ENCODE data around the gene COL13A1.
A peak's percentile ranks its signal among the peaks of the same experiment; 100 is the strongest.

The COL13A1 gene

DNA sequence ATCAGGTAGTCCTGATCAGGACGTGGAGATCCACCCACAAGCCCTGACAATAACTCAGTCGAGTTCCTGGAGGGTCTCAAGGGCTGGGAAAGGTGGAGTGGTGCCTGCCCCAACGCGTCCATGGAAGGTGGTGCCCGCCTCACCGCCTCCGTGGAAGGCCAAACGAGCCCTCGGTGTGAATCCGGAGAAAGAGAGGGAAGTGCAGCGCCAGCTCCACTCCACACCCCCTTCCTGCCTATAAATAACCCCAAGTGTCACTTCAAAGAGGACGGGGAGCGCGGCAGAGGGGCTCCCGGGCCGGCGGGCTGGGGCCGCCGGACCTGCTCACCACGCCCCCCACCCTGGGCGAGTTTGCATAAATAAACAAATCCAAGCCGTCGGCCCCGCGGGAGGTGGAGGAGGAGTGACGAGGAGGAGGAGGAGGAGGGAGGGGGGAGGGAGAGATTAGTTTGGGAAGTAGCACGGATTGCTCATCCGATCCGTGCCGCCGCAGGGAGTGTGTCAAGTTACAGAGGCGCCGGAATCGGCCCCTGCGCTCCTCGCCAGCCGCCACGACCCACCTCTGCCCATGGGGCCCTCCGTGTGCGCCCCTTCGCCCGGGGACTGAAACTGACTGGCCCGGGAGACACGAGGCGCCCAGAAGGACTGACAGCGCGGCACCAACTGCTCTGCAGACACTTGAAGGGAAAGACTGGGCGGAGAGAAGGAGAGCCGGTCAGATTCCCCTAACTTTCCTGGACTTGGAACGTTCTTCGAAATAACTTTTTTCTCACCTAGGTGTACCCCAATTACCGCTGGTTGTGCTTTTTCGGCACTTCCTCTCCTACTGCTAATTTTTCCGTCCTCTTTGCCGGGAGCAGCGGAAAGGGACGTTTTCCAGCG lies at the start of gene COL13A1:
Gene COL13A1, plus strand, starts transcription at position 473 of the 882 bp plus-strand sequence. CDS start 518 bp downstream, outside the sequence.
- H3K4me3 ChIP-seq (ENCODE audit: low read depth, low read length), result peak within 1 kb of the TSS; percentile 76
- no peak for DNase-seq (ENCODE audit: low read depth)
- in situ Hi-C loops (cut with HindIII; ENCODE audit: low sequenced_read_pairs), result no loop called here
- no peak for TF ChIP-seq CTCF (IDR thresholded peaks at IDR 0.05; ENCODE audit: low read depth, low read length, missing control alignments)

GRCh38 chr10:69752479-69752878 lies 49.2 kb upstream of the COL13A1 start:
- in situ Hi-C loops (cut with HindIII; ENCODE audit: low sequenced_read_pairs), result no loop called here
- TF ChIP-seq CTCF (IDR thresholded peaks at IDR 0.05; ENCODE audit: low read depth, low read length, missing control alignments), result no peak
- no peak overlapping the region for H3K4me3 ChIP-seq (ENCODE audit: low read depth, low read length)
- no peak for DNase-seq (ENCODE audit: low read depth)

- no peak for DNase-seq (ENCODE audit: low read depth)
- no peak for TF ChIP-seq CTCF (IDR thresholded peaks at IDR 0.05; ENCODE audit: low read depth, low read length, missing control alignments)
- in situ Hi-C loops (cut with HindIII; ENCODE audit: low sequenced_read_pairs), result loop anchor here (5.0 kb wide), 2 partner anchors 44 to 74 kb away; no protein-coding TSS in a partner anchor
- no peak overlapping the region for H3K4me3 ChIP-seq (ENCODE audit: low read depth, low read length)
Observed at GRCh38 chr10:69756279-69756678, 45.4 kb upstream of the COL13A1 start.

DNA sequence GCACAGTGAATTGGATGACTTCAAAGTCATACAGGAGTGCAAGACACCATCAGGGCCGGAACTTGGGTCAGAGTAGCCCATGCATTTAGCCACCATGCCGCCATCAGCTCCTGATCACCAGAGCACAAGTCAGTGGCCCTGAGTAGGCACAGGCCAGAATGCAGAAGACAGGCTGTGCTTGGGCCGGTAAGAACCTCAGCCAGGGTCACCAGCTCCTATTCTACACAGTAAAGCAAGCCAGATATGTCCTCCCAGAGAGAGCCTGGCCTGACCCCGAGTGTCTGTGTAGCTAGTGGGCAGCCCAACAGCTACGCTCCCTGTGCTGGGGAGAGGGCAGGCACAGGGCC lies 44.5 kb upstream of the COL13A1 start:
- no peak for DNase-seq (ENCODE audit: low read depth)
- TF ChIP-seq CTCF (IDR thresholded peaks at IDR 0.05; ENCODE audit: low read depth, low read length, missing control alignments), result no peak
- in situ Hi-C loops (cut with HindIII; ENCODE audit: low sequenced_read_pairs), result loop anchor here (5.0 kb wide), 2 partner anchors 45 to 75 kb away; no protein-coding TSS in a partner anchor
- no peak overlapping the region for H3K4me3 ChIP-seq (ENCODE audit: low read depth, low read length)

GRCh38 chr10:69757553-69758309 lies 44.0 kb upstream of the COL13A1 start:
- TF ChIP-seq CTCF (IDR thresholded peaks at IDR 0.05; ENCODE audit: low read depth, low read length, missing control alignments), result no peak
- in situ Hi-C loops (cut with HindIII; ENCODE audit: low sequenced_read_pairs), result loop anchor here (5.0 kb wide), 2 partner anchors 45 to 75 kb away; no protein-coding TSS in a partner anchor
- DNase-seq (ENCODE audit: low read depth), result no peak
- no peak overlapping the region for H3K4me3 ChIP-seq (ENCODE audit: low read depth, low read length)

- no peak for TF ChIP-seq CTCF (IDR thresholded peaks at IDR 0.05; ENCODE audit: low read depth, low read length, missing control alignments)
- in situ Hi-C loops (cut with HindIII; ENCODE audit: low sequenced_read_pairs), result loop anchor here (5.0 kb wide), 2 partner anchors 46 to 76 kb away; no protein-coding TSS in a partner anchor
- no peak overlapping the region for H3K4me3 ChIP-seq (ENCODE audit: low read depth, low read length)
- DNase-seq (ENCODE audit: low read depth), result no peak
Observed at GRCh38 chr10:69758310-69758728, 43.4 kb upstream of the COL13A1 start.
